Hematopoietic multipotent progenitor cell treated with erythropoietin and hydrocortisone succinate and interleukin-3 and kit ligand, for 8 days (in vitro differentiated cells): ENCODE data around the gene PDIA4.
"Not testable (repeated sequence)": the region's sequence is repeated elsewhere in the genome, so short reads cannot be mapped to it uniquely, and the experiment has no call there.

Experiments used
- DNase-seq: peaks from one replicate; pipeline ENCODE4 v3.0.0-alpha.2; 2015

The PDIA4 gene

GRCh38 chr7:149001427-149002068 is 26.8 kb downstream of the PDIA4 start:
- DNase-seq: no peak

- DNase-seq: no peak
These were observed 27.3 kb downstream of the PDIA4 start for GRCh38 chr7:149000961-149001360.

- no peak for DNase-seq
These were observed 29.1 kb downstream of the PDIA4 start for GRCh38 chr7:148999192-148999591.

GRCh38 chr7:148997497-148997896 is 30.8 kb downstream of the PDIA4 start:
- DNase-seq: no peak

GRCh38 chr7:148994576-148994975 is 33.7 kb downstream of the PDIA4 start:
- DNase-seq: no peak

GRCh38 chr7:148993193-148993592 is 35.1 kb downstream of the PDIA4 start:
- DNase-seq: no peak

- no peak for DNase-seq
These were observed 36.8 kb downstream of the PDIA4 start for GRCh38 chr7:148991536-148991935.

GRCh38 chr7:148987751-148988512 is 40.4 kb downstream of the PDIA4 start:
- no peak for DNase-seq

- DNase-seq: peak; percentile 95
These were observed 41.1 kb downstream of the PDIA4 start for GRCh38 chr7:148987010-148987750.

GRCh38 chr7:148986742-148987009 is 41.6 kb downstream of the PDIA4 start:
- DNase-seq: no peak

- DNase-seq: peak; percentile 82
These were observed 44.8 kb downstream of the PDIA4 start for GRCh38 chr7:148983200-148984146.

GRCh38 chr7:148982654-148983199 is 45.6 kb downstream of the PDIA4 start:
- peak; percentile 20 for DNase-seq

- DNase-seq: no peak
These were observed 48.5 kb downstream of the PDIA4 start for GRCh38 chr7:148979827-148980226.

GRCh38 chr7:148979072-148979471 is 49.2 kb downstream of the PDIA4 start:
- DNase-seq: not testable (repeated sequence)

- DNase-seq: no peak
These were observed 50.2 kb downstream of the PDIA4 start for GRCh38 chr7:148978091-148978490.

- no peak for DNase-seq
These were observed 52.4 kb downstream of the PDIA4 start for GRCh38 chr7:148975896-148976295.

- no peak for DNase-seq
These were observed 55.0 kb downstream of the PDIA4 start for GRCh38 chr7:148973256-148973655.

- no peak for DNase-seq
These were observed 55.9 kb downstream of the PDIA4 start for GRCh38 chr7:148972375-148972774.

GRCh38 chr7:148967602-148968001 is 60.7 kb downstream of the PDIA4 start:
- DNase-seq: no peak

- DNase-seq: no peak
These were observed 61.3 kb downstream of the PDIA4 start for GRCh38 chr7:148967032-148967372.

GRCh38 chr7:148964483-148965267 is 63.6 kb downstream of the PDIA4 start:
- peak; percentile 48 for DNase-seq
